Hepatocyte (in vitro differentiated cells): ENCODE data around the gene MAIP1. TPM values are rescaled to one million over a fixed set of nuclear protein-coding genes. Genes with fewer than 3 reads are reported as not detected.

Experiments
- DNase-seq: peaks from one replicate; pipeline ENCODE4 v3.0.0-alpha.2; 2016; ENCODE audit warnings: low spot score
- H2AFZ ChIP-seq: fragments of 200-600 bp; sonication (generic); 2 replicates; pipeline ENCODE4 v1.6.0; 2016; ENCODE audit warnings: antibody characterized with exemption, mild to moderate bottlenecking
- H3K27ac ChIP-seq: fragments of 200-600 bp; sonication (generic); 2 replicates; pipeline ENCODE4 v1.5.1; 2016; ENCODE audit warnings: mild to moderate bottlenecking
- H3K27me3 ChIP-seq: fragments of 200-600 bp; sonication (generic); 2 replicates; pipeline ENCODE4 v1.6.1; 2016
- H3K36me3 ChIP-seq: fragments of 200-600 bp; sonication (generic); replicated peaks from 2 replicates; pipeline ENCODE4 v1.5.1; 2016; ENCODE audit warnings: low read depth; ENCODE audit not compliant: insufficient read depth
- H3K4me1 ChIP-seq: fragments of 200-600 bp; sonication (generic); 2 replicates; pipeline ENCODE4 v1.5.1; 2016; ENCODE audit warnings: mild to moderate bottlenecking, moderate library complexity; ENCODE audit not compliant: insufficient read depth
- H3K4me2 ChIP-seq: fragments of 200-600 bp; sonication (generic); 2 replicates; pipeline ENCODE4 v1.6.0; 2016
- H3K4me3 ChIP-seq: fragments of 200-600 bp; sonication (generic); 2 replicates; pipeline ENCODE4 v1.5.1; 2016; ENCODE audit warnings: mild to moderate bottlenecking
- H3K79me2 ChIP-seq: fragments of 200-600 bp; sonication (generic); 2 replicates; pipeline ENCODE4 v1.6.0; 2017; ENCODE audit warnings: mild to moderate bottlenecking
- H3K9me2 ChIP-seq: fragments of 200-600 bp; sonication (generic); replicated peaks from 2 replicates; pipeline ENCODE4 v1.6.0; 2017; ENCODE audit warnings: mild to moderate bottlenecking; ENCODE audit not compliant: insufficient read depth
- H3K9me3 ChIP-seq: fragments of 200-600 bp; sonication (generic); 2 replicates; pipeline ENCODE4 v1.5.1; 2016; ENCODE audit warnings: low read depth, mild to moderate bottlenecking
- H4K20me1 ChIP-seq: fragments of 200-600 bp; sonication (generic); 2 replicates; pipeline ENCODE4 v1.6.0; 2016; ENCODE audit warnings: mild to moderate bottlenecking; ENCODE audit not compliant: insufficient read depth, poor library complexity, severe bottlenecking
- CTCF ChIP-seq: fragments of 200-600 bp; sonication (generic); IDR thresholded peaks from 2 replicates; pipeline ENCODE4 v1.5.1; 2016; ENCODE audit warnings: antibody characterized with exemption, mild to moderate bottlenecking; ENCODE audit not compliant: poor library complexity
- EZH2 ChIP-seq: fragments of 200-600 bp; sonication (generic); IDR thresholded peaks from 2 replicates; pipeline ENCODE4 v1.6.1; 2016; ENCODE audit warnings: antibody characterized with exemption, mild to moderate bottlenecking, borderline replicate concordance
- EZH2phosphoT487 ChIP-seq: fragments of 200-600 bp; sonication (generic); IDR thresholded peaks from one replicate; pipeline ENCODE4 v1.6.1; 2018; ENCODE audit warnings: antibody characterized with exemption, mild to moderate bottlenecking, low read depth, moderate library complexity; ENCODE audit not compliant: unreplicated experiment, severe bottlenecking
- WGBS: methylation state at CpG from one replicate; pipeline ENCODE4 v1.1.6; 2016; ENCODE audit warnings: low lambda C conversion rate; ENCODE audit errors: missing lambda C conversion rate; 5-methylcytosine and 5-hydroxymethylcytosine counted together
- polyA plus RNA-seq: library from polyadenylated mRNA; unstranded; fragments of >200 nt; fragmentation: Nextera tagmentation; extraction: Ambion mirVana; gene quantifications from 2 replicates; pipeline ENCODE4 v1.2.1, GENCODE V29; 2016
- total RNA-seq: library from RNA; depleted of rRNA; stranded (reverse); fragments of >200 nt; gene quantifications from 2 replicates; pipeline ENCODE4 v1.2.3, GENCODE V29; 2014

MAIP1 gene
- total and polyA plus RNA-seq, 2 experiments from 2014 or later: 21.7 to 35.7 TPM

DNA sequence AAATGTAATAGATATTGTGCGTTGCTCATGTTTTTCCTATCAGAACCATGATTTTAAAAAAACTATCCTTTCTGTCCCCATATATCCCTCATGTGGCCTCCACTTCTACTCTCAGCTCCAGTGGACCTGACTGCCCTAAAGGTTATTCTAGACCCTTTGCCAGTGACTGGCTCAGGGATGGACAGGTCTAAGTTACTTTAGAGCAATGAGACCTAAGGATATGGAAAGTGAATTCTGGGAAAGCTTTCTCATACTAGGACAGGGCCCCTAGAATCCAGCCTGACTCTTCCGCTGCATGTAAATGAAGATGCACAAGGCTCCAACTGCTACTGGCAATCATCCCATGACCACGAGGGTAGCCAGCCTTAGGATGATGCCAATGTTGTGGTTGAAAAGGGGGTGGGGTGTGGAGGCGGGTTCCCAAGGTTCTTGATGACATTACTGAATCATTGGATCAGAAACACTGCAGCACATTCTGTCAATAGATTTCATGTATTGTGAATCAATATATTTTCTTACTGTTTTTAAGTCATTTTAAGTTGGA, 23.0 kb upstream of the MAIP1 start:
- DNase-seq: no peak
- WGBS: 96% methylated on average over 4 of the region's 4 CpGs
- no peak overlapping the region for H3K27ac ChIP-seq
- H3K4me3 ChIP-seq: no peak overlapping the region
- H3K36me3 ChIP-seq: no peaks in the 10 kb centered on the region
- H3K9me3 ChIP-seq: no peaks in the 10 kb centered on the region
- no peaks in the 10 kb centered on the region for H3K79me2 ChIP-seq
- no peaks in the 10 kb centered on the region for H4K20me1 ChIP-seq
- H2AFZ ChIP-seq: no peak overlapping the region
- no peaks in the 10 kb centered on the region for H3K9me2 ChIP-seq
- no peaks in the 10 kb centered on the region for H3K27me3 ChIP-seq
- TF ChIP-seq CTCF (no peak), EZH2 (no peak), EZH2phosphoT487 (no peak)
- no peaks in the 10 kb centered on the region for H3K4me1 ChIP-seq
- H3K4me2 ChIP-seq: no peak overlapping the region

DNA sequence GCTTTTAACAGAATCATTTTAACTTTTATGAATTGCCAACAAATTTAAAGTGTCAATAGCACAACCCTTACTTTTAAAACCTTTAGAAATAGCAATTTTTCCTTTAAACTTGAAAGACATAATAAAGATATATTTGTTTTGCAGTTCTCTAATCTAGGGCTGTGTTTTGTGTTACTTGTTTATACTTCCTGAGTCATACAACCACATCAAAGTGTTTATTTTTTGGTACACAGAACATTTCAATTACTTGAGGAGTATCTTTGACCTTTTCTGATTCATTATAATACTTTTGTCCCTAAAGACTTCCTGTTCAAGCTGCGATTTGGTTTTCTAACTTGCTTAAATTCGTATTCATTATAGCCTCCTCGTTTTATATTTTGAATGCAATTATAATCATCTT, 21.9 kb upstream of the MAIP1 start:
- H3K4me1 ChIP-seq: no peaks in the 10 kb centered on the region
- H3K27me3 ChIP-seq: no peaks in the 10 kb centered on the region
- no peak overlapping the region for H3K4me2 ChIP-seq
- H3K79me2 ChIP-seq: no peaks in the 10 kb centered on the region
- no peak overlapping the region for H3K27ac ChIP-seq
- H3K4me3 ChIP-seq: no peak overlapping the region
- H3K9me3 ChIP-seq: no peaks in the 10 kb centered on the region
- H4K20me1 ChIP-seq: no peaks in the 10 kb centered on the region
- no peaks in the 10 kb centered on the region for H3K36me3 ChIP-seq
- no peaks in the 10 kb centered on the region for H3K9me2 ChIP-seq
- WGBS: 72% methylated on average over 3 of the region's 3 CpGs
- no peak overlapping the region for H2AFZ ChIP-seq
- TF ChIP-seq CTCF (no peak), EZH2 (no peak), EZH2phosphoT487 (no peak)
- no peak for DNase-seq

- H2AFZ ChIP-seq: no peak overlapping the region
- no peaks in the 10 kb centered on the region for H3K9me3 ChIP-seq
- no peak for DNase-seq
- H3K27ac ChIP-seq: no peak overlapping the region
- no peaks in the 10 kb centered on the region for H3K9me2 ChIP-seq
- H3K4me2 ChIP-seq: peak overlapping the region; percentile 1
- TF ChIP-seq CTCF (no peak), EZH2phosphoT487 (no peak), EZH2 (no peak)
- no peaks in the 10 kb centered on the region for H4K20me1 ChIP-seq
- WGBS: 45% methylated on average over 2 of the region's 2 CpGs
- H3K27me3 ChIP-seq: no peaks in the 10 kb centered on the region
- H3K4me1 ChIP-seq: no peaks in the 10 kb centered on the region
- H3K36me3 ChIP-seq: no peaks in the 10 kb centered on the region
- H3K4me3 ChIP-seq: no peak overlapping the region
- peaks cover 11% of the 10 kb centered on the region for H3K79me2 ChIP-seq
These were observed 18.8 kb upstream of the MAIP1 start for GRCh38 chr2:199936554-199936953.

DNA sequence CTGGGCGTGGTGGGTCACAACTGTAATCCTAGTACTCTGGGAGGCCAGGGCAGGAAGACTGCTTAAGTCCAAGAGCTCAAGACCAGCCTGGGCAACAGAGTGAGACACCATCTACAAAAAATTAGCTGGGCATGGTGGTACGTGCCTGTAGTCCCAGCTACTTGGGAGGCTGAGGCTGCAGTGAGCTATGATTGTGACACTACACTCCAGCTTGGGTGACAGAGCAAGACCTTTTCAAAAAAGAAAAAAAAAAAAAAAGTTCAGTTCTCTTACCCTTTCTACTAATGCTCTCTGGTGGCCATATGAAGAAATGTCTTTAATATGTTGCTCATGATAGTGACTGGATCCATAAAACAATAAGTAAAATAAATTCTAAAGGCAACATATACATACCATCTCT, 15.0 kb upstream of the MAIP1 start:
- Histone ChIP-seq H3K27ac (no peak overlapping the region), H3K4me2 (no peak overlapping the region), H3K4me3 (no peak overlapping the region), H2AFZ (no peak overlapping the region), H3K27me3 (no peaks in the 10 kb centered on the region), H3K4me1 (no peaks in the 10 kb centered on the region), H3K36me3 (no peaks in the 10 kb centered on the region), H3K9me3 (no peaks in the 10 kb centered on the region), H3K79me2 (peaks cover 13% of the 10 kb centered on the region), H3K9me2 (no peaks in the 10 kb centered on the region), H4K20me1 (no peaks in the 10 kb centered on the region)
- TF ChIP-seq EZH2: no peak
- peak; percentile 48 for TF ChIP-seq CTCF
- TF ChIP-seq EZH2phosphoT487: no peak
- no peak for DNase-seq
- 100% methylated on average over 2 of the region's 2 CpGs for WGBS
